GM18520 (cell line): ENCODE data around the gene AATK.
"Not testable (repeated sequence)": the region's sequence is repeated elsewhere in the genome, so short reads cannot be mapped to it uniquely, and the experiment has no call there.

Source experiments
- ATAC-seq: cut with Tn5 transposase; IDR thresholded peaks from one replicate; pipeline ENCODE4 v1.9.1; 2021; ENCODE audit not compliant: unreplicated experiment

Gene AATK

GRCh38 chr17:81148986-81149533 lies 17.0 kb downstream of the AATK start:
- ATAC-seq, result no peak

GRCh38 chr17:81148571-81148970 lies 17.4 kb downstream of the AATK start:
- no peak for ATAC-seq

DNA sequence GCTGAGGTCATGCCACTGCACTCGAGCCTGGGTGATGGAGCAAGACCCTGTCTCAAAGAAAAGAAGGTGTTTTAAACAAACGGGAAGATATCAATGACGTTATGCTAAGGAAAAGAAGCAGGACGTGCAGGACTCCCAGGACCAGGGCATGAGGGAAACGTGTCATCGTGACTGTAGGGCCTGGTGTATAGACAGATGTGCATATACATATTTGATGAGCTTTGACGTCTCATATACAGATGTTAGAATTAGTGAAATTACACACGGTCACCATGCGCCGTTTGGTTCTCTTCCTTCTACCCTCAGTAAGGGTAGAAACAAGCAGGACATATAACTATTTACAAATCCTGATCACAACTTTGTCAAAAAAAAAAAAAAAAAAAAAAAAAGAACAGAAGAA lies 18.3 kb downstream of the AATK start:
- ATAC-seq, result no peak

DNA sequence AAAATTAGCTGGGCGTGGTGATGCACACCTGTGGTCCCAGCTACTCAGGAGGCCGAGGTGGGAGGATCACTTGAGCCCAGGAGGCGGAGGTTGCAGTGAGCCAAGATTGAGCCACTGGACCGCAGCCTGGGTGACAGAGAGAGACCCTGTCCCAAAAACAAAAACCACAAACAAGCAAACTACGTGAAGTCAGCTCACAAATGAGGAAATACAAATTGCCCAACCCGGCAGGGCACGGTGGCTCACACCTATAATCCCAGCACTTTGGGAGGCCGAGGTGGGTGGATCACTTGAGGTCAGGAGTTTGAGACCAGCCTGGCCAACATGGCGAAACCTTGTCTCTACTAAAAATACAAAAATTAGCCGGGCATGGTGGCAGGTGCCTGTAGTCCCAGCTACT lies 19.8 kb downstream of the AATK start:
- ATAC-seq, result not testable (repeated sequence)

DNA sequence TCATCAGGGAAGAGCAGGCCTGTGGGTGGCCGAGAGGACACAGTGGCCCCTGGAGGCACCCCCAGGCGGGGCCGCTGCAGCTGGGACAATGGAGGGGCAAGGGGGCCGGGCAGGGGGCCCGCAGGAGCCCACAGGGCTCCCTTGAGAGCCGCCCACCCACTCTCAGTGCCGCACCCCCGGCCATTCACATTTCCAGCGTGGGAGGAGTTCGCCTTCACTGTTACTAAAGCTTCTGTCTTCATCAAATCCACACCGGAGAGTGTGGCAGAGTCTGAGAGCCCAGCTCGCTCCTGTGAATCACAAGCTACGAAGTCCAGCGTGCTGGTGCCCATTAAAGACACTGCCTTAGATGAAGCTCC lies 21.6 kb downstream of the AATK start:
- ATAC-seq, result no peak

DNA sequence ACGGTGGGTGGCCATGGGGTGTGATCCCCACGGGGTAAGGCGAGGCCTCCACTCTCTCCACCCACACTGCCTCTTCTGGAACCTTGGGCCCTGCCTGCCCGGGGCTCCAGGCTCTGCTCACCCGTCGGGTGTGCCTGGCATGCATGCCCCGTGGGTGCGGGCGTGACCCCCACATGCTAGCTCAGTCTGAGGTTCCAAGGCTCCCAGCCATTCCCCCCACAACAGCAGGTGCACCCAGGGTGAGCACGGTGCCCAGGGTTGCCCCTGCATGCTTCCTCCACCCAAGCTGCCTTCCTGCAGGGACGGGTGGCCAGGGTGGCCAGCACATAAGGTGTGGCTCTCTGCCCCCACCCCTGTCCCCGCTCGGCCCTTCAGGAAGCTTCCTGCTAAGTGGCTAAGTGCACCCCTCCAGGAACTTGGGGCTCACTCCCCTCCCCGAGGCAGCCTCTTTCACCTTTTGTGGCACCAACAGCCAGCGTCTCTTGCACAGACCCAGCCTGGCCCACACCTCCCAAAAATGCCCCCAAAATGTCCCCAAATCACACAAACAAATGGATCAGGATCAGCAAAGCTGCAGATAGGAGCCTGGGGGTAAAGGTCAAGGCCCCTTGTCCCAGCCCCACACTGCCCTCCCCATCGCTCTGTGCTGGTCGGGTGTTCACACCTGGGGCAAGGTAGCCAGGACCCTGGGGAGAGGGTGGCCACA lies 22.2 kb downstream of the AATK start:
- no peak for ATAC-seq

DNA sequence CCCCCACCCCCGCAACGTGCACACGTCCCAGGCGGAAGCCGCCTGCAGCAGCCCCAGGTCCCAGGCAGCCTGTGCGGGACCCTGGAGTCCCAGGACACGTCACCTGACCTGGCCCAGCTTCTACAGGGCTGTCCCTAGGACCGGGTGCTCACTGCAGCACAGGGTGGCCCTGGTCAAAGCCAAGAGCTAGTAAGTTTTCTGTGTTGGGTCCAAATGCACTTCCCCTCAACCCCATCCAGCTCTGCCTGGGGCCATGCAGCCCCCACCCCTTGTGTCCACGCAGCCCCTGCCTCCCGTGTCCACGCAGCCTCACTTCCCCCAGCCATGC lies 22.9 kb downstream of the AATK start:
- no peak for ATAC-seq

DNA sequence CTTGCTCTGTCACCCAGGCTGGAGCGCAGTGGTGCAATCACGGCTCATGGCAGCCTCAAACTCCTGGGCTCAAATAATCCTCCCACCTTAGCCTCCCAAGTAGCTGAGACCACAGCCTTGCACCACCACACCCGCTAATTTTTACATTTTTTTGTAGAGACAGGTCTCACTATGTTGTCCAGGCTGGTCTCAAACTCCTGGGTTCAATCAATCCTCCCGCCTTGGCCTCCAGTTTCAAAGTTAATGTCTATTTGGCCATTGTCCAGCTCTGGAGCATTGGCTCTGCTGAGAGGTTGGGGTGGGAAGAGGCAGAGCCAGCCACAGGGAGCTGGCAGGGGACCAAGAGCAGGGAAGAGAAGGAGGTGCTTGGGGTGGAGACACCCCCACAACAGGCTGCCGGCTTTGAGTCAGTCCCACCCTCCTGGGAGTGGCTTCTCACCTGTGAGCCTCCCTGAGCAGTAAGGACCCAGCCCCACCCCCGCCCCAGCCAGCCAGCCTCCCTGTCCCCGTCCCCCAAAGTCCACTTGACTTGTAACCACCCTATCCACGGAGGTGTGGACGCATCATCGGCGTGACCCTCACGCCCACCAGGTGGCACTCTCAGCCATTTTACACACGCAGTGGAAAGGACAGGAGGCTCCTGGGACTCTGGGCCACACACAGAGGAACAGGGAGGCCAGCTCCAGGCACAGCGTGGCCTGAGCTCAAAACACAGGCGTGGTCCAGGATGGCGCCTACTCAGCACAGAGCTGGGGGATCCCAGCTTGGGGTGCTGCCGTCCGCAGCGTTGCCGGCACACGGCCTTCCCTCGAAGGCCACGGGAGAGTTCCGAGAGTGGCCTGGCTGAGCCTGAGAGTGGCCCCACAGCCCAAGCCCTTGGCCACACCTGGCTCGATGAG lies 23.5 kb downstream of the AATK start:
- ATAC-seq, result no peak

GRCh38 chr17:81140695-81141094 lies 25.3 kb downstream of the AATK start:
- no peak for ATAC-seq

DNA sequence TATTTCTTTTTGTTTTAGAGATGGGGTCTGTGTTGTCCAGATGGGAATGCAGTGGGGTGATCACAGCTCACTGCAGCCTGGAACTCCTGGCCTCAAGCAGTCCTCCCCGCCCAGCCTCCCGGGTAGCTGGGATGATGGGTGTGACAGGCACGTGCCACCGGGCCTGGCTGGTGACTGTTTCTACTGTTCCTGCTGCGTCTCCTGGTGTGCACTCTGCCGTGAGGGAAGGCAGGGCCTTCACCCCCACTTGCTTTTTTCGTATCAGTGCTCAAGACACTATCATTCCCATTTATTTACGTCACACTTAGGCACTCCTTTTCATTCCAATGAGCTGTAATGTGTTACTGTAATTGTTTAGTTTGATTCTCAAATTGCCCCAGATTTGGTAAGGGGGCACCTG lies 26.0 kb downstream of the AATK start:
- no peak for ATAC-seq

DNA sequence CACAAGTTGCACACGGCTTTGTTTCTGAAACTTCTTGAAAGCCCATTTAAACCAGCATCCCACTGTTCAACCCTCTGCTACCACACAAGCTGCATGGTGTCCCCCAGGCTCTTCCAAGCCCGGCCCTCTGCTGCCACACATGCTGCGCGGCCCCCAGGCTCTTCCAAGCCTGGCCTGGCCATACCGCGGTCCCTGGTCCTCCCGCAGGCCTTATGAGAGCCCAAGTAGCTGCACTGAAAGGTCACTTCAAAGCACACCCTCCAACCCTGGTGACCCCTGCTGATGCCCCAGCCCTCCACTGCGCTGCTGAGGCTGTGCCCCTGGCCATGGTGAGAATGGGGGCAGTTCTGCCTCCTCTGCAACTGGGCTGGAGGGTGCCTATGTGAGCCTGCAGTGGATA lies 26.6 kb downstream of the AATK start:
- no peak for ATAC-seq

DNA sequence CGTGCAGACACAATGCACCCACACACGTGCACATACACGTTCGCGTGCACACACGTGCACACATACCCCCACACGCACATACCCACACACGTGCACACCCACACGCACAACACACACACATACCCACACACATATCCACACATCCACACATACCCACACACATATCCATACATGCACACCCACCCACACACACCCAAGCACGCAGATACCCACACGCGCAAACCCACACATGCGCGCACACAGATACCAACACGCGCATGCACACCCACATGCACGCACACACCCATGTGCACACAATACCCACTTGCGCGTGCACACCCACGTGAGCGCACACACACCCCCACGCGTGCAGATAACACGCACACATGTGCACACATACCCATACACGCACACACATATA lies 27.5 kb downstream of the AATK start:
- no peak for ATAC-seq

- no peak for ATAC-seq
Measured at GRCh38 chr17:81138083-81138482, 27.9 kb downstream of the AATK start.

DNA sequence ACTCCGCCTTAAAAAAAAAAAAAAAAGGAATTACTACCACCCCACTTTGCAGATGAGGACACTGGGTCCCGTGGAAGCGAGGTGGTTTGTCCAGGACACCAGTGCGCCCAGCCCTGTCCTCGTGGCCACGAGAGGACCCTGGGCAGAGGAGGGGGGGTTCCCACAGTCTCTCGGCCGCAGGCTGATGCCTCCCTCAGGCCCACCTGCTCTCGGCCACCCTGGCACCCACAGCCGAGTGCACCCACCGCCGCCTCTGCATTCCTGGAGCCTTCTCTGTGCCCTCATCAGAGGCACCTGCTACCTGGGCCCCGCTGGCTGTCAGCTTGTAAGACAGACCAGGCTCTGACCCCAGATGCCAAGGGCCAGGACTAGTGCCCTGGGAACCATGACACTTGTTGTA lies 28.8 kb downstream of the AATK start:
- no peak for ATAC-seq

DNA sequence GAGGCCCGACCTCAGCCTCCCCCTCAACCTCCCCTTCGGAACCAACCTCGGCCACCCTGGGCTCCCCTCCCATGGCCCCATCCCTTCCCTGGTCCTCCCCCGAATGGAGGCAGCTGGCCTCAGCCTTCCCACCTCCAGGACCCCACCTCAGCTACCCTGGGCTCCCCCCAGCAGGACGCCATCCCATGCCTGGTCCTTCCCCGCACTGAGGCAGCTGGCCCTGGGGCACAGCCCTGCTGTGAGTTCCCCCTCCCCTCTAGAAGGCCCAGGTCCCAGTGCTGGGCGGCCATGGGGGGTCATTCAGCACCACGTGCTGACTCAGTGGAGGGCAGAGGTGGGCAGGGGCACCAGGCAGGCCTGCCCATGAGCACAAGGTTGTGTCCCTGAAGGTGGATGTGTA lies 29.7 kb downstream of the AATK start:
- no peak for ATAC-seq

- no peak for ATAC-seq
Measured at GRCh38 chr17:81135505-81136278, 30.3 kb downstream of the AATK start.

- no peak for ATAC-seq
Measured at GRCh38 chr17:81134064-81134781, 31.8 kb downstream of the AATK start.

GRCh38 chr17:81132770-81133723 lies 33.0 kb downstream of the AATK start:
- ATAC-seq, result no peak

DNA sequence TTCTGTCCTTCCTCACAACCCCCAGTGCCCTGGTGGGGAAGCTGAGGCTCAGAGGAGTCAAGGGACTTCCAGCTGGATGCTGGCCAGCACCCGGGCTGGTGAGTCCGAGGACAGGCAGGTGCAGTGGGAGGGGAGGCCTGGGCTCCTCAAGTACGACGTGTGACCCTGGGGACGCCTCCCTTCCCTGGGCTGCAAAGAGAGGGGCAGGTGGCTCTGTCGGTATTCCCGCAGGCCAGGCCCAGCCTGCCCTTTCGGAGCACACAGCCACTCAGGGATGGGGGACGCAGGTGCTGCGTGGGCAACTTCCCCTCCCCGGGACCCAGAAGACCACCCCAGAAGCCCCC lies 33.9 kb downstream of the AATK start:
- no peak for ATAC-seq
